ENCODE results near the gene GADL1. TPM values are rescaled to one million over a fixed set of nuclear protein-coding genes. Genes with fewer than 3 reads are reported as not detected.

GADL1 gene
- total RNA-seq, 1 experiment from 2014 or later, result 0.09 TPM

DNA sequence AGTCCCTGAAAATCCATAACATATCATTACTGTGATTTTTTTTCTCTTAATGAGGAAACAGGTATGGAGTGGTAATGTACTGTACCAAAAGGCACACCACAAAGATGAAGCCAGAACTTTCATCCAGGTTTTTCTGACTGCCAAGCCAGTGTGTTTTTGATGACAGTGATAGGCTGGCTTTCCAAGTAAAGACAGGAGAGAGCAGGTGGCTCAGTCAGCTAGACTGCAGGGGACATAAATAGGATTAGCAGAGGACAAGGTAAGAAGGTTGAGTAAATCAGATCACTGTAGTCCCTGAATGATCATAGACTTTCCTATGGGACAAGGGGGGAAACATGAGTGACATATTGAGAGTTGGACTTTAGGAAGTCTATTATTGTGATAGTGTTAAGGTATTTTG, 127.9 kb downstream of the GADL1 start:
- Histone ChIP-seq H3K27me3 (ENCODE audit: insufficient read depth, low read length) (no peaks in the 10 kb centered on the region), H2AFZ (ENCODE audit: low read length) (no peak overlapping the region), H3K4ac (ENCODE audit: low read depth, low read length) (no peak overlapping the region), H3K18ac (ENCODE audit: insufficient read length, low read depth, low read length) (no peak overlapping the region), H2BK15ac (ENCODE audit: low read depth, low read length) (no peak overlapping the region), H3K79me2 (ENCODE audit: insufficient read depth, low read length) (no peaks in the 10 kb centered on the region), H4K20me1 (ENCODE audit: control insufficient read depth, insufficient read depth, insufficient read length) (no peaks in the 10 kb centered on the region), H3K4me1 (ENCODE audit: insufficient read depth, low read length) (no peaks in the 10 kb centered on the region), H3K9ac (ENCODE audit: extremely low read depth, insufficient read length, low read length) (no peak overlapping the region), H3K56ac (ENCODE audit: insufficient read length, low read depth, low read length) (no peak overlapping the region), H4K8ac (replicated peaks; ENCODE audit: insufficient read length, low read depth, low read length) (no peak overlapping the region), H2BK12ac (ENCODE audit: insufficient read length, low read depth, low read length) (no peak overlapping the region), H3K27ac (ENCODE audit: insufficient read length, low read depth, low read length) (no peak overlapping the region), H2BK20ac (ENCODE audit: low read depth, low read length, poor library complexity, severe bottlenecking) (no peak overlapping the region), H2BK120ac (ENCODE audit: low read depth, low read length, poor library complexity, severe bottlenecking) (no peak overlapping the region), H3K23ac (ENCODE audit: insufficient read length, low read depth, low read length) (no peak overlapping the region), H4K5ac (ENCODE audit: insufficient read length, low read depth, low read length) (no peak overlapping the region), H4K91ac (ENCODE audit: insufficient read length, low read depth, low read length) (no peak overlapping the region), H2AK5ac (ENCODE audit: insufficient read length, low read length) (no peak overlapping the region), H3T11ph (ENCODE audit: low read length) (no peak overlapping the region), H3K4me2 (ENCODE audit: insufficient read depth, insufficient read length, low read length) (no peak overlapping the region), H3K79me1 (ENCODE audit: insufficient read depth, low read depth, low read length, poor library complexity, severe bottlenecking) (no peaks in the 10 kb centered on the region), H3K14ac (ENCODE audit: insufficient read depth, low read length) (no peak overlapping the region), H3K23me2 (ENCODE audit: insufficient read length, low read depth, low read length, poor library complexity, severe bottlenecking) (no peaks in the 10 kb centered on the region), H3K9me3 (ENCODE audit: control insufficient read depth, low read depth, low read length) (no peaks in the 10 kb centered on the region), H2BK5ac (ENCODE audit: insufficient read length, low read length) (no peak overlapping the region)
- Mint-ChIP-seq H3K4me3 (no peak overlapping the region), H3K36me3 (ENCODE audit: insufficient read depth in 1 of 3, low read depth in 3 of 3) (no peaks in the 10 kb centered on the region), H3K4me1 (peaks cover 5 to 9% of the 10 kb centered on the region in 2 experiments; a peak in 2 of 4 replicates), H3K27me3 (ENCODE audit: low read depth) (no peaks in the 10 kb centered on the region; the same call in 1 of the 2 replicates), H3K9me3 (no peaks in the 10 kb centered on the region), H3K27ac (no peak overlapping the region)
- DNase-seq, result no peak
- TF ChIP-seq, protein P1, sequence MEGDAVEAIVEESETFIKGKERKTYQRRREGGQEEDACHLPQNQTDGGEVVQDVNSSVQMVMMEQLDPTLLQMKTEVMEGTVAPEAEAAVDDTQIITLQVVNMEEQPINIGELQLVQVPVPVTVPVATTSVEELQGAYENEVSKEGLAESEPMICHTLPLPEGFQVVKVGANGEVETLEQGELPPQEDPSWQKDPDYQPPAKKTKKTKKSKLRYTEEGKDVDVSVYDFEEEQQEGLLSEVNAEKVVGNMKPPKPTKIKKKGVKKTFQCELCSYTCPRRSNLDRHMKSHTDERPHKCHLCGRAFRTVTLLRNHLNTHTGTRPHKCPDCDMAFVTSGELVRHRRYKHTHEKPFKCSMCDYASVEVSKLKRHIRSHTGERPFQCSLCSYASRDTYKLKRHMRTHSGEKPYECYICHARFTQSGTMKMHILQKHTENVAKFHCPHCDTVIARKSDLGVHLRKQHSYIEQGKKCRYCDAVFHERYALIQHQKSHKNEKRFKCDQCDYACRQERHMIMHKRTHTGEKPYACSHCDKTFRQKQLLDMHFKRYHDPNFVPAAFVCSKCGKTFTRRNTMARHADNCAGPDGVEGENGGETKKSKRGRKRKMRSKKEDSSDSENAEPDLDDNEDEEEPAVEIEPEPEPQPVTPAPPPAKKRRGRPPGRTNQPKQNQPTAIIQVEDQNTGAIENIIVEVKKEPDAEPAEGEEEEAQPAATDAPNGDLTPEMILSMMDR (conservative IDR thresholded peaks at IDR 0.05), result no peak

Measured in H9 (cell line).